GM21786 (cell line): ENCODE results near the gene MAML1.
A peak's percentile ranks its signal among the peaks of the same experiment; 100 is the strongest.
"Not testable (repeated sequence)": the region's sequence is repeated elsewhere in the genome, so short reads cannot be mapped to it uniquely, and the experiment has no call there.

ENCODE experiments used
- ATAC-seq: cut with Tn5 transposase; IDR thresholded peaks from one replicate; pipeline ENCODE4 v1.9.1; 2021; ENCODE audit not compliant: unreplicated experiment

Gene MAML1

GRCh38 chr5:179732412-179732917 lies at the start of gene MAML1:
TSS of gene MAML1 (plus strand) at chr5:179732822. CDS start at chr5:179733113, 291 bp downstream.
- ATAC-seq, result peak; percentile 94

- ATAC-seq, result not testable (repeated sequence)
Observed at GRCh38 chr5:179689212-179689611, 43.4 kb upstream of the MAML1 start.

GRCh38 chr5:179694561-179694960 lies 38.1 kb upstream of the MAML1 start:
- no peak for ATAC-seq

- no peak for ATAC-seq
Observed at GRCh38 chr5:179696603-179697002, 36.0 kb upstream of the MAML1 start.

GRCh38 chr5:179697108-179697507 lies 35.5 kb upstream of the MAML1 start:
- ATAC-seq, result no peak

- not testable (repeated sequence) for ATAC-seq
Observed at GRCh38 chr5:179697543-179697942, 35.1 kb upstream of the MAML1 start.

- ATAC-seq, result peak; percentile 87
Observed at GRCh38 chr5:179697993-179698934, 34.4 kb upstream of the MAML1 start.

- peak; percentile 2 for ATAC-seq
Observed at GRCh38 chr5:179698935-179699615, 33.5 kb upstream of the MAML1 start, which contains the start of gene CANX. TSS of gene CANX (plus strand) at chr5:179698967. CDS start at chr5:179705682, 6,715 bp downstream.

GRCh38 chr5:179699616-179700237 lies 32.9 kb upstream of the MAML1 start:
- ATAC-seq, result no peak

GRCh38 chr5:179700401-179700918 lies 32.2 kb upstream of the MAML1 start:
- ATAC-seq, result no peak

- ATAC-seq, result no peak
Observed at GRCh38 chr5:179716286-179716685, 16.3 kb upstream of the MAML1 start.

- no peak for ATAC-seq
Observed at GRCh38 chr5:179720222-179720621, 12.4 kb upstream of the MAML1 start.

- no peak for ATAC-seq
Observed at GRCh38 chr5:179724163-179724562, 8.5 kb upstream of the MAML1 start.

- no peak for ATAC-seq
Observed at GRCh38 chr5:179727106-179727505, 5.5 kb upstream of the MAML1 start.

GRCh38 chr5:179729303-179729702 lies 3.3 kb upstream of the MAML1 start:
- ATAC-seq, result no peak

- no peak for ATAC-seq
Observed at GRCh38 chr5:179729727-179730126, 2.9 kb upstream of the MAML1 start.

- no peak for ATAC-seq
Observed at GRCh38 chr5:179730356-179730755, 2.3 kb upstream of the MAML1 start.

- ATAC-seq, result no peak
Observed at GRCh38 chr5:179730852-179731251, 1.8 kb upstream of the MAML1 start.

GRCh38 chr5:179731791-179732411 lies 721 bp upstream of the MAML1 start:
- peak; percentile 10 for ATAC-seq

- peak; percentile 16 for ATAC-seq
Observed at GRCh38 chr5:179732918-179733771, 523 bp downstream of the MAML1 start.
